B cell (primary cell): ENCODE data around the gene HSPA12A. TPM values are rescaled to one million over a fixed set of nuclear protein-coding genes. Genes with fewer than 3 reads are reported as not detected.

Experiments used
- ATAC-seq: fragments of 200-7000 bp; cut with Tn5 transposase; one replicate; pipeline ENCODE4 v1.10.0; 2021; ENCODE audit warnings: low read depth, mild to moderate bottlenecking, moderate number of reproducible peaks, moderate library complexity
- CTCF ChIA-PET: fragments of 350-600 bp; sonication (Branson Sonifier 250); formaldehyde crosslinking; loops from one replicate; lab custom pipeline; 2021; ENCODE audit warnings: antibody characterized with exemption, inconsistent platforms; lab: Charles Lee
- POLR2A ChIA-PET: fragments of 350-600 bp; sonication (Branson Sonifier 250); formaldehyde crosslinking; loops from one replicate; lab custom pipeline; 2021; ENCODE audit warnings: antibody characterized with exemption; lab: Charles Lee
- DNase-seq: peaks from one replicate; pipeline ENCODE4 v3.0.0; 2013
- H2AFZ ChIP-seq: 2 replicates; pipeline ENCODE4 v1.6.1; 2012; ENCODE audit warnings: mild to moderate bottlenecking, low read depth, low read length; ENCODE audit not compliant: insufficient read depth, poor library complexity, severe bottlenecking
- H3K27ac ChIP-seq, 2 donors: 1 replicate in 1 of 2; 2 replicates in 1 of 2; pipeline ENCODE4 v1.5.1; 2012 to 2013; ENCODE audit warnings: low read length in 2 of 2, mild to moderate bottlenecking in 2 of 2, moderate library complexity in 1 of 2
- H3K27me3 ChIP-seq, 4 experiments: fragments of 200-600 bp in 1 of 4; sonication (generic) in 1 of 4; replicated peaks in 1 of 4; 1 replicate in 2 of 4; 2 replicates in 2 of 4; pipeline versions ENCODE4 v1.6.1 to v1.7.0; 2013 to 2016; ENCODE audit warnings: low read length in 3 of 4, mild to moderate bottlenecking in 2 of 4, mixed read lengths in 1 of 4, moderate library complexity in 1 of 4; ENCODE audit not compliant: insufficient read depth in 4 of 4, control insufficient read depth in 3 of 4; ENCODE audit errors: control extremely low read depth in 1 of 4
- H3K36me3 ChIP-seq, 2 experiments: replicated peaks in 1 of 2; 1 replicate in 1 of 2; 2 replicates in 1 of 2; pipeline versions ENCODE4 v1.6.1 to v1.7.1; 2013; ENCODE audit warnings: low read length in 1 of 2; ENCODE audit not compliant: insufficient read depth in 2 of 2, control insufficient read depth in 1 of 2; ENCODE audit errors: control extremely low read depth in 1 of 2, extremely low read depth in 1 of 2
- H3K4me1 ChIP-seq, 2 donors: fragments of 200-600 bp in 1 of 2; sonication (generic) in 1 of 2; 1 replicate in 1 of 2; 2 replicates in 1 of 2; pipeline versions ENCODE4 v1.5.1 to v1.6.1; 2013 to 2017; ENCODE audit warnings: low read length in 2 of 2; ENCODE audit not compliant: control insufficient read depth in 2 of 2, insufficient read depth in 2 of 2
- H3K4me2 ChIP-seq: replicated peaks from 2 replicates; pipeline ENCODE3; 2012; ENCODE audit warnings: mild to moderate bottlenecking, low read depth, low read length; ENCODE audit not compliant: poor library complexity, severe bottlenecking
- H3K4me3 ChIP-seq, 5 experiments: fragments of 200-600 bp in 1 of 5; sonication (generic) in 1 of 5; 1 replicate in 3 of 5; 2 replicates in 2 of 5; pipeline versions ENCODE4 v1.5.1 to v1.7.0; 2011 to 2016; ENCODE audit warnings: low read length in 4 of 5, mild to moderate bottlenecking in 4 of 5, low read depth in 2 of 5, control low read depth in 1 of 5, moderate library complexity in 1 of 5; ENCODE audit not compliant: insufficient read depth in 1 of 5; ENCODE audit errors: control extremely low read depth in 1 of 5, extremely low read depth in 1 of 5
- H3K79me2 ChIP-seq: fragments of 200-600 bp; sonication (generic); one replicate; pipeline ENCODE4 v1.6.0; 2016; ENCODE audit warnings: low read length; ENCODE audit not compliant: control insufficient read depth, insufficient read depth
- H3K9ac ChIP-seq: fragments of 200-600 bp; sonication (generic); 2 replicates; pipeline ENCODE4 v1.6.1; 2017; ENCODE audit warnings: mild to moderate bottlenecking, low read length, moderate library complexity
- H3K9me3 ChIP-seq, 3 donors: one replicate each; pipeline versions ENCODE4 v1.6.1 to v1.7.1; 2013; ENCODE audit warnings: low read length in 2 of 3; ENCODE audit not compliant: control insufficient read depth in 2 of 3, insufficient read depth in 1 of 3; ENCODE audit errors: control extremely low read depth in 1 of 3
- H4K20me1 ChIP-seq: 2 replicates; pipeline ENCODE4 v1.6.0; 2012; ENCODE audit warnings: mild to moderate bottlenecking, low read length; ENCODE audit not compliant: insufficient read depth, control insufficient read depth, poor library complexity, severe bottlenecking
- H3K27ac Mint-ChIP-seq: one replicate; pipeline ENCODE4 v1.8.0; 2021; ENCODE audit warnings: mixed read lengths
- H3K27me3 Mint-ChIP-seq: one replicate; pipeline ENCODE4 v1.8.0; 2021; ENCODE audit warnings: mixed read lengths
- H3K4me1 Mint-ChIP-seq: one replicate; pipeline ENCODE4 v1.8.0; 2021; ENCODE audit warnings: mixed read lengths
- H3K4me3 Mint-ChIP-seq: one replicate; pipeline ENCODE4 v1.8.0; 2021; ENCODE audit warnings: mixed read lengths
- H3K9me3 Mint-ChIP-seq: one replicate; pipeline ENCODE4 v1.8.0; 2022; ENCODE audit warnings: mixed read lengths; ENCODE audit not compliant: insufficient read depth
- EZH2 ChIP-seq: IDR thresholded peaks from 2 replicates; pipeline ENCODE4 v1.6.1; 2012; ENCODE audit warnings: borderline replicate concordance, low read depth, mild to moderate bottlenecking, moderate library complexity, low read length; ENCODE audit not compliant: insufficient read depth, poor library complexity, severe bottlenecking
- WGBS: methylation state at CpG from one replicate; pipeline ENCODE4 v1.1.5; 2013; ENCODE audit warnings: missing lambda C conversion rate; ENCODE audit not compliant: insufficient coverage; 5-methylcytosine and 5-hydroxymethylcytosine counted together
- intact Hi-C: fragments of 100-400 bp; cut with micrococcal nuclease; formaldehyde crosslinking; loops from one replicate; pipeline ENCODE4 v1.10.0; 2022
- polyA plus RNA-seq: library from polyadenylated mRNA; depleted of rRNA; stranded (reverse); fragments of >200 nt; gene quantifications from 2 replicates; pipeline ENCODE4 v1.2.3, GENCODE V29; 2012
- total RNA-seq, 2 donors: library from RNA; stranded (reverse); fragments of 120-200 nt in 1 of 2; gene quantifications; 1 replicate in 1 of 2; 2 replicates in 1 of 2; pipeline versions ENCODE4 v1.2.3 to v1.2.4, GENCODE V29; 2013 to 2022
- TF ChIP-seq, protein P1 (sequence below): fragments of 200-600 bp; IDR thresholded peaks from one replicate; pipeline ENCODE4 v1.8.0; 2022; ENCODE audit warnings: antibody characterized with exemption, mild to moderate bottlenecking

HSPA12A gene
- total and polyA plus RNA-seq, 2 donors (not counting 1 experiment from before 2014, with no cell fraction given), result 2.1 to 17.7 TPM

DNA sequence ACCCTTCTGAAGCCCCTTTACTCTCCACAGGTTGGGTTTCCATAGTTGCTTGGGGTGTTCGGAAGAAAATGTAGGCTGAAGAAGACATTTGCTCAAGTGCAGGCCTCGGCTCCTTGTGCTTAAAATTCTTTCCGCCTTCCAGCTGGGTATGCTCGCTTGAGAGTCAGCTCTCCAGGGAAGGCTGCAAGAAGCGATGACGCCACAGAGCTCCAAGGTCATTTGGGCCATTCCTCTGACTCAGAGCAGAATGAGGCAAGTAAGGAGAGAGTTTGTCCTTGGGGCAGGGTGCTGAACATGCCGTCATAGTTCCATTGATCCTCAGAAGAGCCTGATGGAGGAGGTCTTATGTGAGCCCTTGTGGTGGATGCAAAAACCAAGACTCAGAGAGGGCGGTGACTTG lies 27.4 kb upstream of the HSPA12A start:
- CTCF ChIA-PET, result interaction anchor here (0.7 kb wide), 1 partner anchor 18 kb away, joined by 3 read pairs; no protein-coding TSS in a partner anchor
- no peaks in the 10 kb centered on the region for H3K9me3 ChIP-seq
- no peak for DNase-seq
- Mint-ChIP-seq H3K27ac (no peak overlapping the region), H3K4me1 (no peaks in the 10 kb centered on the region), H3K27me3 (peaks cover 23% of the 10 kb centered on the region), H3K4me3 (no peak overlapping the region), H3K9me3 (no peaks in the 10 kb centered on the region)
- POLR2A ChIA-PET, result no interaction called here
- no peaks in the 10 kb centered on the region for H3K4me1 ChIP-seq
- 92% methylated on average over 8 of the region's 8 CpGs for WGBS
- no peak overlapping the region for H2AFZ ChIP-seq
- TF ChIP-seq, protein P1, sequence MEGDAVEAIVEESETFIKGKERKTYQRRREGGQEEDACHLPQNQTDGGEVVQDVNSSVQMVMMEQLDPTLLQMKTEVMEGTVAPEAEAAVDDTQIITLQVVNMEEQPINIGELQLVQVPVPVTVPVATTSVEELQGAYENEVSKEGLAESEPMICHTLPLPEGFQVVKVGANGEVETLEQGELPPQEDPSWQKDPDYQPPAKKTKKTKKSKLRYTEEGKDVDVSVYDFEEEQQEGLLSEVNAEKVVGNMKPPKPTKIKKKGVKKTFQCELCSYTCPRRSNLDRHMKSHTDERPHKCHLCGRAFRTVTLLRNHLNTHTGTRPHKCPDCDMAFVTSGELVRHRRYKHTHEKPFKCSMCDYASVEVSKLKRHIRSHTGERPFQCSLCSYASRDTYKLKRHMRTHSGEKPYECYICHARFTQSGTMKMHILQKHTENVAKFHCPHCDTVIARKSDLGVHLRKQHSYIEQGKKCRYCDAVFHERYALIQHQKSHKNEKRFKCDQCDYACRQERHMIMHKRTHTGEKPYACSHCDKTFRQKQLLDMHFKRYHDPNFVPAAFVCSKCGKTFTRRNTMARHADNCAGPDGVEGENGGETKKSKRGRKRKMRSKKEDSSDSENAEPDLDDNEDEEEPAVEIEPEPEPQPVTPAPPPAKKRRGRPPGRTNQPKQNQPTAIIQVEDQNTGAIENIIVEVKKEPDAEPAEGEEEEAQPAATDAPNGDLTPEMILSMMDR, result no peak
- no peak for TF ChIP-seq EZH2
- H3K27me3 ChIP-seq, result no peaks in the 10 kb centered on the region
- H4K20me1 ChIP-seq, result no peaks in the 10 kb centered on the region
- intact Hi-C loops, result no loop called here
- H3K4me3 ChIP-seq, result no peak overlapping the region
- no peak for ATAC-seq
- no peak overlapping the region for H3K9ac ChIP-seq
- H3K36me3 ChIP-seq, result no peaks in the 10 kb centered on the region
- H3K4me2 ChIP-seq, result no peak overlapping the region
- H3K79me2 ChIP-seq, result no peaks in the 10 kb centered on the region
- no peak overlapping the region for H3K27ac ChIP-seq

DNA sequence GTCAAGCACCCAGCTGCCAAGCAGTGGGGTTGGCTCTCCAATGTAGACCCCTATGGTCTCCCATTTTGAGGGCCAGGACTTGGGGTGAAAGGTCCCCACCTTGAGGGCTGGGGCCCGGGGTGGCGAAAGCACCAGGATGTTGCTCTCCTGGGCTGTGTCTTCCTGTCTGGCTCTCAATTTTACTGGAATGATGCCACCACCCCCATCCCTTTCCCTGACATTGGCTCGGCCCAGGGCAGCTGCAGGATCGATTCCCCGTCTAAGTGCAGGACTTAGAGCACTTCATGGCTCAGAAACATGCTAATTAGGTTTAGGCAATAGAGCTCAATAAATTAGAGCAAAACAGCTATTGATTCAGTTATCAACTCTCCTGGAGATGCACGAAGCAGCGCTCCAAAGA lies 27.0 kb upstream of the HSPA12A start:
- Histone ChIP-seq H3K79me2 (no peaks in the 10 kb centered on the region), H3K36me3 (no peaks in the 10 kb centered on the region), H3K27ac (no peak overlapping the region), H3K4me3 (no peak overlapping the region), H3K4me2 (no peak overlapping the region), H2AFZ (no peak overlapping the region), H3K9me3 (no peaks in the 10 kb centered on the region), H3K9ac (no peak overlapping the region), H3K27me3 (no peaks in the 10 kb centered on the region), H3K4me1 (no peaks in the 10 kb centered on the region), H4K20me1 (no peaks in the 10 kb centered on the region)
- ATAC-seq (no peak), DNase-seq (no peak)
- ChIA-PET POLR2A (no interaction called here), CTCF (no interaction called here)
- Mint-ChIP-seq H3K9me3 (no peaks in the 10 kb centered on the region), H3K4me1 (no peaks in the 10 kb centered on the region), H3K27ac (no peak overlapping the region), H3K4me3 (no peak overlapping the region), H3K27me3 (peaks cover 25% of the 10 kb centered on the region)
- TF ChIP-seq, protein P1, result no peak
- TF ChIP-seq EZH2, result no peak
- intact Hi-C loops, result no loop called here
- WGBS, result 85% methylated on average over 2 of the region's 7 CpGs
